Activated gamma-delta T cell treated with Interleukin-2 at 50 U/mL for 16 hours (primary cell): ENCODE results near the gene ZNF592.
A peak's percentile ranks its signal among the peaks of the same experiment; 100 is the strongest.
"Not testable (repeated sequence)": the region's sequence is repeated elsewhere in the genome, so short reads cannot be mapped to it uniquely, and the experiment has no call there.

Source experiments
- DNase-seq: peaks from one replicate; pipeline ENCODE4 v3.0.0-alpha.2; 2020

ZNF592 gene

GRCh38 chr15:84747416-84748273 lies 747 bp upstream of the ZNF592 start:
- peak; percentile 68 for DNase-seq

- DNase-seq, result peak; percentile 42
Observed at GRCh38 chr15:84749111-84749991, 959 bp downstream of the ZNF592 start.

- DNase-seq, result no peak
Observed at GRCh38 chr15:84750583-84751092, 2.2 kb downstream of the ZNF592 start.

- not testable (repeated sequence) for DNase-seq
Observed at GRCh38 chr15:84751721-84752120, 3.3 kb downstream of the ZNF592 start.

- no peak for DNase-seq
Observed at GRCh38 chr15:84752195-84752594, 3.8 kb downstream of the ZNF592 start.

GRCh38 chr15:84752700-84753099 lies 4.3 kb downstream of the ZNF592 start:
- no peak for DNase-seq

- DNase-seq, result not testable (repeated sequence)
Observed at GRCh38 chr15:84754889-84755288, 6.5 kb downstream of the ZNF592 start.

- DNase-seq, result no peak
Observed at GRCh38 chr15:84755736-84756527, 7.5 kb downstream of the ZNF592 start.

GRCh38 chr15:84759018-84759417 lies 10.6 kb downstream of the ZNF592 start:
- no peak for DNase-seq

- no peak for DNase-seq
Observed at GRCh38 chr15:84760219-84760618, 11.8 kb downstream of the ZNF592 start.

GRCh38 chr15:84761607-84762131 lies 13.3 kb downstream of the ZNF592 start:
- no peak for DNase-seq

- DNase-seq, result no peak
Observed at GRCh38 chr15:84762840-84763572, 14.6 kb downstream of the ZNF592 start.

- DNase-seq, result no peak
Observed at GRCh38 chr15:84764585-84764984, 16.2 kb downstream of the ZNF592 start.

- no peak for DNase-seq
Observed at GRCh38 chr15:84764989-84765388, 16.6 kb downstream of the ZNF592 start.

GRCh38 chr15:84765675-84766074 lies 17.3 kb downstream of the ZNF592 start:
- no peak for DNase-seq

- no peak for DNase-seq
Observed at GRCh38 chr15:84766461-84767035, 18.2 kb downstream of the ZNF592 start.

GRCh38 chr15:84772031-84772430 lies 23.6 kb downstream of the ZNF592 start:
- DNase-seq, result no peak

- DNase-seq, result no peak
Observed at GRCh38 chr15:84772467-84772866, 24.1 kb downstream of the ZNF592 start.

- DNase-seq, result no peak
Observed at GRCh38 chr15:84773716-84774115, 25.3 kb downstream of the ZNF592 start.

- no peak for DNase-seq
Observed at GRCh38 chr15:84775867-84776449, 27.6 kb downstream of the ZNF592 start.

GRCh38 chr15:84778194-84778593 lies 29.8 kb downstream of the ZNF592 start:
- no peak for DNase-seq
